Colon (tissue), 2 donors: ENCODE measurements around the gene IL22RA1.

Experiments
- FAIRE-seq: peaks from 2 replicates; lab custom pipeline; 2012; peaks lifted over from hg19 to GRCh38; lab: Jason Lieb, UNC
- donor health status: control.
- donor health status: control.

Gene IL22RA1

GRCh38 chr1:24097663-24098062 is 45.3 kb downstream of the IL22RA1 start:
- FAIRE-seq = no peak

GRCh38 chr1:24096739-24097103 is 46.2 kb downstream of the IL22RA1 start:
- FAIRE-seq = no peak

- no peak for FAIRE-seq
Observed at GRCh38 chr1:24096009-24096738, 46.8 kb downstream of the IL22RA1 start.

- no peak for FAIRE-seq
Observed at GRCh38 chr1:24095140-24095859, 47.6 kb downstream of the IL22RA1 start.

GRCh38 chr1:24094554-24094953 is 48.4 kb downstream of the IL22RA1 start:
- FAIRE-seq = no peak

GRCh38 chr1:24093732-24094131 is 49.2 kb downstream of the IL22RA1 start:
- FAIRE-seq = no peak

- FAIRE-seq = no peak
Observed at GRCh38 chr1:24092979-24093378, 50.0 kb downstream of the IL22RA1 start.

GRCh38 chr1:24091971-24092482 is 50.9 kb downstream of the IL22RA1 start:
- FAIRE-seq = no peak

- no peak for FAIRE-seq
Observed at GRCh38 chr1:24090736-24091135, 52.2 kb downstream of the IL22RA1 start.

- no peak for FAIRE-seq
Observed at GRCh38 chr1:24089743-24090555, 53.0 kb downstream of the IL22RA1 start.

GRCh38 chr1:24089027-24089742 is 53.8 kb downstream of the IL22RA1 start:
- FAIRE-seq = no peak

GRCh38 chr1:24086466-24086865 is 56.5 kb downstream of the IL22RA1 start:
- no peak for FAIRE-seq

- FAIRE-seq = no peak
Observed at GRCh38 chr1:24085546-24085945, 57.4 kb downstream of the IL22RA1 start.

GRCh38 chr1:24085007-24085406 is 57.9 kb downstream of the IL22RA1 start:
- no peak for FAIRE-seq

GRCh38 chr1:24084050-24084449 is 58.9 kb downstream of the IL22RA1 start:
- no peak for FAIRE-seq

GRCh38 chr1:24082372-24082771 is 60.6 kb downstream of the IL22RA1 start:
- no peak for FAIRE-seq

- no peak for FAIRE-seq
Observed at GRCh38 chr1:24081190-24081589, 61.8 kb downstream of the IL22RA1 start.

- no peak for FAIRE-seq
Observed at GRCh38 chr1:24080131-24080530, 62.8 kb downstream of the IL22RA1 start.

GRCh38 chr1:24077278-24077978 is 65.5 kb downstream of the IL22RA1 start:
- FAIRE-seq = no peak

- FAIRE-seq = no peak
Observed at GRCh38 chr1:24075946-24076345, 67.0 kb downstream of the IL22RA1 start.

- no peak for FAIRE-seq
Observed at GRCh38 chr1:24075590-24075854, 67.4 kb downstream of the IL22RA1 start.
